SKM-1 treated with dmso at 0.1 percent for 144 hours (cell line): ENCODE results near the gene CFAP99.
"Not testable (repeated sequence)": the region's sequence is repeated elsewhere in the genome, so short reads cannot be mapped to it uniquely, and the experiment has no call there.

ENCODE experiments used
- DNase-seq: peaks from one replicate; lab custom pipeline; 2025; ENCODE audit not compliant: unreplicated experiment; lab: John Stamatoyannopoulos, UW

Gene CFAP99

GRCh38 chr4:2418650-2419571 is at the start of gene CFAP99:
CFAP99 (plus strand) TSS chr4:2418955.
- peak; percentile 96 for DNase-seq

GRCh38 chr4:2370597-2371320 is 48.0 kb upstream of the CFAP99 start:
- no peak for DNase-seq

- no peak for DNase-seq
Observed at GRCh38 chr4:2371765-2372487, 46.8 kb upstream of the CFAP99 start.

GRCh38 chr4:2372488-2373030 is 46.2 kb upstream of the CFAP99 start:
- DNase-seq, result no peak

- no peak for DNase-seq
Observed at GRCh38 chr4:2373532-2373931, 45.2 kb upstream of the CFAP99 start.

- DNase-seq, result no peak
Observed at GRCh38 chr4:2375427-2375826, 43.3 kb upstream of the CFAP99 start.

GRCh38 chr4:2377241-2377640 is 41.5 kb upstream of the CFAP99 start:
- no peak for DNase-seq

- DNase-seq, result no peak
Observed at GRCh38 chr4:2378401-2378800, 40.4 kb upstream of the CFAP99 start.

- DNase-seq, result no peak
Observed at GRCh38 chr4:2378898-2379297, 39.9 kb upstream of the CFAP99 start.

GRCh38 chr4:2380589-2380988 is 38.2 kb upstream of the CFAP99 start:
- DNase-seq, result not testable (repeated sequence)

GRCh38 chr4:2382769-2383202 is 36.0 kb upstream of the CFAP99 start:
- not testable (repeated sequence) for DNase-seq

GRCh38 chr4:2383220-2383631 is 35.5 kb upstream of the CFAP99 start:
- DNase-seq, result not testable (repeated sequence)

GRCh38 chr4:2383760-2384159 is 35.0 kb upstream of the CFAP99 start:
- no peak for DNase-seq

- DNase-seq, result no peak
Observed at GRCh38 chr4:2384245-2384644, 34.5 kb upstream of the CFAP99 start.

GRCh38 chr4:2385516-2385915 is 33.2 kb upstream of the CFAP99 start:
- DNase-seq, result no peak

- no peak for DNase-seq
Observed at GRCh38 chr4:2386717-2387116, 32.0 kb upstream of the CFAP99 start.

- DNase-seq, result no peak
Observed at GRCh38 chr4:2387218-2387617, 31.5 kb upstream of the CFAP99 start.

GRCh38 chr4:2387829-2388228 is 30.9 kb upstream of the CFAP99 start:
- no peak for DNase-seq

- DNase-seq, result no peak
Observed at GRCh38 chr4:2388429-2389182, 30.1 kb upstream of the CFAP99 start.

- DNase-seq, result no peak
Observed at GRCh38 chr4:2389691-2390090, 29.1 kb upstream of the CFAP99 start.
